Spleen (tissue), 7 donors: Measurements from ENCODE around the gene ZNF362.

Experiments
- POLR2A ChIP-seq, 3 donors: fragments of 450-650 bp; IDR thresholded peaks; one replicate each; pipeline ENCODE4 v1.5.1; 2017; ENCODE audit warnings: antibody characterized with exemption in 3 of 3, mild to moderate bottlenecking in 1 of 3
- POLR2AphosphoS5 ChIP-seq, 3 donors: sonication (generic); formaldehyde crosslinking; IDR thresholded peaks; one replicate each; pipeline ENCODE4 v1.5.1; 2017; ENCODE audit warnings: antibody characterized with exemption in 3 of 3
- TF ChIP-seq, protein P1 (sequence below), 11 experiments: fragments of 200-600 bp in 7 of 11; fragments of 450-650 bp in 4 of 11; sonication (generic) in 4 of 11; IDR thresholded peaks in 8 of 11; conservative IDR thresholded peaks in 3 of 11; 1 replicate in 7 of 11; 2 replicates in 4 of 11; pipeline versions ENCODE4 v1.4.0 to v1.8.0; 2016 to 2021; ENCODE audit warnings: antibody characterized with exemption in 11 of 11, inconsistent platforms in 4 of 11, mild to moderate bottlenecking in 1 of 11
- donor health status: DM: no; HTN: no; CAD: no; lungs with moderate emphysema.
- donor health status: DM: no; HTN: no; CAD: no.
- donor health status: DM: no; HTN: no; CAD: no.

DNA sequence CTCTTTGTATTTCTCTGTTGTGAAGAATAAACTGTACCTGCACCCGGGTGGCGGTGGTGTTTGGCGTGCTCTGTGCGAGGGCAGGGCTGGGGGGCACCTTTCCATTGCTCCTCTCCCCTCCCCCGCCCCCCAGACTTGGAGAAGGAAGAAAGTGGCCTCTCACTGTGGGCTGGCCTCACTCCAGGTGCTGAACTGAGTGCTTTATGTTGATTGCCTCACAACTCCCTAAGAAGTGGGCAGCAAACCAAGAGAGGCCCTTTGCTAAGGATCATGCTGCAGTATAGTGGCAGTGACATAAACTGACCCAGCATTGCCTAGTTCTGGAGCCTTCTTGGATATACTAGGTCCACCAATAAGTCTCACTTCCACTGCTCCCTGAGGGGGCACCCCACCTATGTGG is 44.4 kb downstream of the ZNF362 start:
- TF ChIP-seq POLR2A (IDR thresholded peaks at IDR 0.05) (no peak), POLR2AphosphoS5 (IDR thresholded peaks at IDR 0.05) (no peak)
- TF ChIP-seq, protein P1, sequence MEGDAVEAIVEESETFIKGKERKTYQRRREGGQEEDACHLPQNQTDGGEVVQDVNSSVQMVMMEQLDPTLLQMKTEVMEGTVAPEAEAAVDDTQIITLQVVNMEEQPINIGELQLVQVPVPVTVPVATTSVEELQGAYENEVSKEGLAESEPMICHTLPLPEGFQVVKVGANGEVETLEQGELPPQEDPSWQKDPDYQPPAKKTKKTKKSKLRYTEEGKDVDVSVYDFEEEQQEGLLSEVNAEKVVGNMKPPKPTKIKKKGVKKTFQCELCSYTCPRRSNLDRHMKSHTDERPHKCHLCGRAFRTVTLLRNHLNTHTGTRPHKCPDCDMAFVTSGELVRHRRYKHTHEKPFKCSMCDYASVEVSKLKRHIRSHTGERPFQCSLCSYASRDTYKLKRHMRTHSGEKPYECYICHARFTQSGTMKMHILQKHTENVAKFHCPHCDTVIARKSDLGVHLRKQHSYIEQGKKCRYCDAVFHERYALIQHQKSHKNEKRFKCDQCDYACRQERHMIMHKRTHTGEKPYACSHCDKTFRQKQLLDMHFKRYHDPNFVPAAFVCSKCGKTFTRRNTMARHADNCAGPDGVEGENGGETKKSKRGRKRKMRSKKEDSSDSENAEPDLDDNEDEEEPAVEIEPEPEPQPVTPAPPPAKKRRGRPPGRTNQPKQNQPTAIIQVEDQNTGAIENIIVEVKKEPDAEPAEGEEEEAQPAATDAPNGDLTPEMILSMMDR (IDR thresholded peaks at IDR 0.05 in 8 of 11, conservative IDR thresholded peaks at IDR 0.05 in 3 of 11) = no peak
